Putamen (tissue), 1 donor: Measurements from ENCODE around the gene SLC49A3.

Experiments used
- DNase-seq: peaks from one replicate; pipeline ENCODE4 v3.0.0-alpha.2; 2016; ENCODE audit warnings: low spot score

SLC49A3 gene

DNA sequence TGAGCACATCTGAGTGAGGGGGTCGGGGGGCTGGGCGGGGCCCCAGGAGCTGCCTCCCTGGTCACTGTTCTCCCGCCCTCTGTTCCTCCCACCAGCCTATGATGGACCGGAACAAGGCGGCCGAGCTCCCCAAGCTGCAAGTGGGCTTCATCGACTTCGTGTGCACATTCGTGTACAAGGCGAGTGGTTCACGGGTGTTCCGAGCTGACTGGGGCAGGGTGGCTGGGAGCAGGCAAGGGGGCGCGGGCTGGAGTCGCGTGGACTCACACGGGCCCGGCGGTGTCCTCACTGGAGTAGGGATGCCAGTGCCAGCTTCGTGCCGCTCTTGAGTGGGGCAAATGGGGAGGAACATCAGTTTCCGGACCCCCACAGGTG lies 22.5 kb downstream of the SLC49A3 start:
- no peak for DNase-seq

DNA sequence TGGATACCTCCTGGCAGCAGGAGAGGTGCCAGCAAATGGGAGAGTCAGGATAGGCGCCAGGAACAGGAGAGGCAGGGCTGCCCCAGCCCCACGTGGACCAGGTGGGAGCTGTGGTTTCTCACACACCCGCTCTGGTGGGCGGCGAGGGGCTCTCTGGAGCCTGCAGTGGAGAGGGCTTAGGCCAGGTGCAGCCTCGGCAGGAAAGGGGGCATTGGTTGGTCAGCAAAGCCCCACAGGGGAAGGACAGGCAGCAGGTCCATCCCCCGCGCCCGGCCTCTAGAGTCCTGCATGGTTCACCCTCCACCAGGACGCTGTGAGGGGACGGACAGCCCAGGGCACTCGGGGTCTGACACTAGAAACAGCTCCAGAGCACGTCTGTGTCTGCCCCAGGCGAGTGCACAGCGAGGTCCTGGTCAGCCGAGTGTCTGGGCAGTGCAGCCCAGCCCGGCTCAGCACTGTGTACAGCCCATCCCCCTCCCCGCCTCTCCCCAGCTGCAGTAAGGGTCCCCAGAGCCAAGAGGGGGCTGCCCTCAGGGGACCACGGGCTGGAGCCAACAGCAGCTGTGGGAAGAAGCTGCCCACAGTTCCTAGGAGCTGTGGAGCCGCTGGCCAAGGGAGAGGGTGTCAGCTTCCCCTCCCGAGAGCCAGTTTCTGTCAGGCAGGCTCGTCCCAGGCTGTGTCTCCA lies 23.1 kb downstream of the SLC49A3 start:
- DNase-seq, result peak; percentile 57

DNA sequence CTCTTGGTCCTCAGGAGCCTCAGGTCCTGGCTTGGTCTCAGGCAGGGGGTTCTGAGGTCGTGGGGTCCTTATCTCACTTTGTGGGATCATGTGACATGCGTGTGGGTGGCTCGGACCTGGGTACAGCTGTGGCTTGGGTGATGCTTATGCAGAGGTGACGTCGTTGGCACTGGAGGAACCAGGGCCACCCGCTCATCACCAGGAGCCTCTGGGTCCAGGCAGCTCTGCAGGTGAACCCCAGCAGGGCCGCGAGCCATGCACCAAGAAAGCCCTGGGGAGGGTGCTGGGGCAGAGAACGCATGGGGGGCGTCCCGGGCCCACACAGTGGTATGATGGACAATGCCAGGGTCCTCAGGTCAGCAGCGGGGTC lies 23.6 kb downstream of the SLC49A3 start:
- DNase-seq, result no peak

DNA sequence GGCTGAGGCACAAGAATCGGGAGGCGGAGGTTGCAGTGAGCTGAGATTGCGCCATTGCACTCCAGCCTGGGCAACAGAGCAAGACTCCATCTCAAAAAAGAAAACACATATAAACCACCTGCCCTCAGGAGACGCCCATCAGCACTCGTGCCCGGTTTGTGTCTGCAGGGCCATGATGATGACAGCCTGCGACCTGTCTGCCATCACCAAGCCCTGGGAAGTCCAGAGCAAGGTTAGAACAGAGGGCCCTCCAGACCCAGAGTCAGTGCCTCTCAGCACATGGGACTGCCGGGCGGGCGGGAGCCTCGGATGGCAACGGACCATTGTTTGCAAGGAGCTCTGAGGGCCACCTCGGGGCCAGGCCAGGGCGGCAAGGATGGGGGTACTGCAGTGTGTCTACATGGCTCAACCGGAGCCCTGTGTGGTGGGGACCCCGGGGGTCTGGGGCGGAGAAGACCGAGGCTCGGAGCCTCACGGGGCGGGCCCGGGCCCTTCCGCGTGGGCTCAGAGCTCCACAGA lies 24.2 kb downstream of the SLC49A3 start:
- no peak for DNase-seq

DNA sequence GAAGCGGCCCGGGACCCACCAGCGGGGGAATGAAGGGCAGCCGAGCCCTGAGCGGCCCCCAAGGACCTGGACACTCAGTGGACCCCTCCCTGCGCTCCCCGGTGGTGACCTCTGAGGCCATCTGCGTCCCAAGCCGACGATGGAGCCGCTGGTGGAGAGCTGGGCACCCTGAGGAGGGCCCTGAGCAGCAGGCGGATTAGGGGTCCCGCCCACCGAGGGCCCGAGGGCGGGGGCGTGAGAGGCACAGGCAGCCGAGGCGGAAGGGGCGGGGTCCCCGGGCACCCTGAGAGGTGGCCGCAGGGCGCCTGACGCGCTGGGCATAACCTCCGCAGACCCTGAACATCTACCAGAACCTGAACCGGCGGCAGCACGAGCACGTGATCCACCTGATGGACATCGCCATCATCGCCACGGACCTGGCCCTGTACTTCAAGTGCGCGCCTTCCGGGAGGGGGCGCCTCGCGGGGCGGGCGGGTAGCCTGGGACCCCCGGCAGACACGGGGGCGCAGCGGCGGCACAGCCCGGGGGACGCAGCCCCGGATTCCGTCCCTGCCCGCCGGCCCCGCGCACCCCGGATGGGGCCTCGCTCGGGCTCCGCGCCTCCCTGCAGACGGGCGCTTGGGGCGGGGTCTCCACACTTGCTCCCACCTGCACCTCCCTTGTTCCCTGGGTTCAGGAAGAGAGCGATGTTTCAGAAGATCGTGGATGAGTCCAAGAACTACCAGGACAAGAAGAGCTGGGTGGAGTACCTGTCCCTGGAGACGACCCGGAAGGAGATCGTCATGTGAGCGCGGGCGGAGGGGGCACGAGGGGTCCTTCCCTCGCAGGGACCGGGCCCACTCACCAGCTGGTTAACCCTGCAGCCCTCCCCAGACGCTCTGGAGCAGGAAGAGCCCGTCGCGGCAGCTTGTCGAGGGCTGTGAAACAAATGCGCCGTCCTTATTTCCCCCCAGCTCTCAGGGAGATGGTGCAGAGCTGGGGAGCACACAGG lies 25.2 kb downstream of the SLC49A3 start:
- no peak for DNase-seq

DNA sequence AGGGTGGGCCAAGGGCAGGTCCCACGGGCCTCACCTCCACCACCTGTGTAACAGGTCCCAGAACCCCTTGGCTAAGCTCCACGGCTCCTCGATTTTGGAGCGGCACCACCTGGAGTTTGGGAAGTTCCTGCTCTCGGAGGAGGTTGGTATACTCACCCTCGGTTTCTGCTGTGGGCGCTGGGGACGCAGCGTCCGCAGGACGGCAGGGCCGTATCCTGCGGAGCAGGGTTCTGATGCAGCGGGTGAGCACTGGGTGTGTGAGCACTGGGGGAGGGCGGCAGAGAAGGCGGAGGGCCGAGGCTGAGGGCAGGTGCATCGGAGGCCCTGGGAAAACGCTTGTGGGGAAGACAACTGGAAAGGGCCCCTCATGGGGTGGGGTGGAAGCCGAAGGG lies 25.9 kb downstream of the SLC49A3 start:
- no peak for DNase-seq

DNA sequence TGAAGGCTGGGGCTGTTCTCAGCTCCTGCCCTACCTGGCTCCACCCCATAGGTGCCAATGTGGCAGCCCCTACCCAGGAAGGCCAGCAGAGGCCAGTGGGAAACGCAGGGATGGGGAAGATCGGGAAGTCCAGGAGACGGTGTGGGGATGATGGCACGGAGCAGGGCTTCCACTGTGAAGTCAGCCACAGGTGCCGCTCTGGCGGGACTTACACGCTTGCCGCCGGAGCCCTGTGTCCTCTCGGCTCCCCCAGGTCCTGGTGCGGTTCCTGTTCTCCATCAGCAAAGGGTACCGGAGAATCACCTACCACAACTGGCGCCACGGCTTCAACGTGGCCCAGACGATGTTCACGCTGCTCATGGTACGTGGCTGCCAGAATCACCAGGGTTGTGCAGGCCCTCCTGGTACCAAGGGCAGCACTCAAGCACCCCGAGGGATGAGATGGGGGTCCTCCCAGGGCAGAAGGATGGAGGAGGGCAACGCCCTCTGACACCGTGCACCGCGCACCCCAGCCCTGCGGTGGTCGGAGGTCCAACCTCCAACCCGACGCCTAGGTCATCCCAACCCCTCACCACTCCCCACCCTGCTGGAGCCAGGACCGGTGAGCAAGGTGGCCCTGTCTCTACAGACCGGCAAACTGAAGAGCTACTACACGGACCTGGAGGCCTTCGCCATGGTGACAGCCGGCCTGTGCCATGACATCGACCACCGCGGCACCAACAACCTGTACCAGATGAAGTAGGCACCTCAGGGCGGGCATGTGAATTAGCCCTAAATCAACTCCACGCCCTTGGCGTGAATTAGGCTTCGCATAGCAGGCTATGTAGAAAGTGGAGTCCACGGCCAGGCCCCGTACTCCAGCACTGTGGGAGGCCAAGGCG lies 26.8 kb downstream of the SLC49A3 start:
- DNase-seq, result no peak

DNA sequence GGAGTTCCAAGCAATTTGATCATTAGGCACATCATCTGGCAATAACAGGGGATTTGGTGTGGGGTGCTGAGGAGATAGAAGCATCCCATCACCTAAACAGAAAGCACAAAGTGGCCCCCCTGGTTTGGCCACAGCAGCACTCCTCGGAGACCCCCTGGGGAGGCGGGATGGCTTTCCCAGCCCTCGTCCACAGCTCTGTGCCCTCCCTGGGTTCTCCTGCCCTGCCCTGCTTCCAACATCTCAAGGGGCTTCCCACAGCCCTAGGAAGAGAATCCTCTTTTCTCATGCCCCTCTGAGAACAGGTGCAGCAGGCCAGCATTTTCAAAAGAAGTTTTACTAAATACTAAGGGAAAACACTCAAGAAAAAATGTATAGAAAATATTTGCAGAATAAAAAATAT lies 27.7 kb downstream of the SLC49A3 start:
- DNase-seq, result no peak

DNA sequence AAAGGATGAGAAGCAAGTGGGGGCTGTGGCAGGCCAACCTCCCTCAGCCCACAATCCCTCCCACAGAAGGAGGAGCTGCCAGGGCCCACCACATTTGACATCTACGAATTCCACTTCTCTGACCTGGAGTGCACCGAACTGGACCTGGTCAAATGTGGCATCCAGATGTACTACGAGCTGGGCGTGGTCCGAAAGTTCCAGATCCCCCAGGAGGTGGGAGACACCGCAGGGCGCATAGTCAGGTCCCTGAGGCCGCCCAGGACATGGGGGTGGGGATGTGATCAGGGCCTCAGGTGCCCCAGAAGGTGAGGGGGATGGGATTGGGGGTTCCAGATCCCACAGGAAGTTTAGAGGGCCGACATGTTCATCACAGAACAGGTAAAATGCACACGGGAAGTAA lies 28.6 kb downstream of the SLC49A3 start:
- no peak for DNase-seq

DNA sequence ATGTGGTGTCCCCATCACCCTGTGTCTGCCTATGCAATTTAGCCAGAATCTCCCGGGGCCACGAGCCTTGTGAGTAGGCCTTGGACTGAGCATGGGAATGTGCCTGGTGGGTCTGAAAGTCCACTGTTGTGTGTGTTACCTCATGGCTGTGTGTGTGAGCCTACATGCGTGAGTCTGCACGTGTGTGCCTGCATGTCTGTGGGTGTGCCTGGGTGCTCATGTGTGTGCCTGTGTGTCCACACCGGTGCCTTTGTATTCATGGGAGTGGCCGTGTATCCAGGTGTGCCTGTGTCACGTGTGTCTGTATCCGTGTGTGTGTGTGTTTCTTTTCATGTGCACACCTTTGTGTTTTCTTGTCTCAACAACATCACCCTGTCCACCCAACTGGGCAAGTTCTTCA lies 29.1 kb downstream of the SLC49A3 start:
- DNase-seq, result no peak

DNA sequence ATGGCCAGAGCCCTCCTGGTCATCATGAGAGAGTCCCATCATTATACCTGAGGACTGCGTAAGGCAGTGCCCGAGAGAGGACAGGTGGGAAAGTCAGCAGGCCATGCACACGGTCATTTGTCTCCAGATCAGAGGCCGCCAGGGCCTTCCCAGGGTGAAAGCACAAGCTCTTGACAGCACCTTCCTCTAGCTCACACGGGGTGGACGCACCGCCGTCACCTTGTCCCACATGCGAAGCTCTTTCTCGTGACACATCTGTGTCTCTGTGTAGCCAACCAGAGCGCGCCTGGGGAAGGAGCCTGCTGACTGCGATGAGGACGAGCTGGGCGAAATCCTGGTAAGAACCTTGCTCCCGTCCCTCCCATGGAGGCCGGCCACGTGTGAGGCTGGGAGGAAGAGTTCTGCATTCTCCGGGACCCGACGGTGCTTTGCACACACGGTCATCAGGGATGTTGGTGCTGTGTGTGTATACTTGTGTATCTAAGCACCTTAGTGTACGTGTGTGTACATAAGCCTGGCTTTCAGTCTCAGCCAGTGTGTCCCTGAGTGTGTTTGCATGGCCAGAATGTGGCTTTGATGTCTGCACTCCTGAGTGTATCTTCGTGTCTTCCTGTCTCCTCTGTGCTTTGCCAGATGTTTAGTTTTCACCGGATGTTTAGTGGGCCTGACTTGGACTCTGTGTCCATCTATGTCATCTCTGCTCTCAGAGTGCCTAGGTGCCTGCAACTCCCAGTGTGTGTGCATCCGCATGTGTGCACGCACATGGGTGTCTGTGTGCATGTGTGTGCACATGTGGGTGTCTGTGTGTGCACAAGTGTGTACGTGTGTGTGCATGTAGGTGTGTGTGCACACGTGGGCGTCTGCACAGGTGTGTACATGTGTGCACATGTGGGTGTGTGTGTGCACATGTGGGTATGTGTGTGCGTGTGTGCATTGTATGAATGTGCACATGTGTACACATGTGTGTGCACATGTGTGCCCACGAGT lies 30.0 kb downstream of the SLC49A3 start:
- no peak for DNase-seq

DNA sequence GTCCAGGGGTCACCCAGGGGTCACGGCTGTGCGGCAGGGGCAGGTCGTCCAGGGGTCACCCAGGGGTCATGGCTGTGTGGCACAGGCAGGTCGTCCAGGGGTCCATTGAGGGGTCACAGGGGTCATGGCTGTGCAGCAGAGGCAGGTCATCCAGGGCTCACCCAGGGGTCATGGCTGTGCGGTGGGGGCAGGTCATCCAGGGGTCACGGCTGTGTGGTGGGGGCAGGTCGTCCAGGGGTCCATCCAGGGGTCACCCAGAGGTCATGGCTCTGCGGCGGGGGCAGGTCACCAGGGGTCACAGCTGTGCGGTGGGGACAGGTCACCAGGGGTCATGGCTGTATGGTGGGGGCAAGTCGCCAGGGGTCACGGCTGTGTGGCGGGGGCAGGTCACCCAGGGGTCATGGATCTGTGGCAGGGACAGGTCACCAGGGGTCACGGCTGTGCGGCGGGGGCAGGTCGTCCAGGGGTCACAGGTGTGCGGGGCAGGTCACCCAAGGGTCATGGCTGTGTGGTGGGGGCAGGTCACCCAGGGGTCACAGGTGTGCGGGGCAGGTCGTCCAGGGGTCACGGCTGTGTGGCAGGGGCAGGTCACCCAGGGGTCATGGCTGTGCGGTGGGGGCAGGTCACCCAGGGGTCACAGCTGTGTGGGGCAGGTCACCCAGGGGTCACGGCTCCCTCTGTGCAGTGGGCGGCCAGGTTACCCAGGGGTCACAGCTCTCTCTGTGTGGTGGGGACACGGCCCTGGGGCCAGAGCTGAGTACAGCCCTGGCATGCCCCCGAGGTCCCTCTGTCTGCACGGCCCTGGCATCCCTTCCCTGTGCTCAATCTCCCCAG lies 30.9 kb downstream of the SLC49A3 start:
- no peak for DNase-seq

DNA sequence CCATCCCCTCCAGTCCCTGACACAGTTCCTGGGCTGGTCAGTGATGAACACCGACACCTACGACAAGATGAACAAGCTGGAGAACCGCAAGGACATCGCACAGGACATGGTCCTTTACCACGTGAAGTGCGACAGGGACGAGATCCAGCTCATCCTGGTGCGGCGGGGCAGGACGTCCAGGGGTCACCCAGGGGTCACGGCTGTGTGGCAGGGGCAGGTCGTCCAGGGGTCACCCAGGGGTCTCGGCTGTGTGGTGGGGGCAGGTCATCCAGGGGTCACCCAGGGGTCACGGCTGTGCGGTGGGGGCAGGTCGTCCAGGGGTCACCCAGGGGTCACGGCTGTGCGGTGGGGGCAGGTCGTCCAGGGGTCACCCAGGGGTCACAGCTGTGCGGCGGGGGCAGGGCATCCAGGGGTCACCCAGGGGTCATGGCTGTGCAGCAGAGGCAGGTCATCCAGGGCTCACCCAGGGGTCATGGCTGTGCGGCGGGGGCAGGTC lies 31.6 kb downstream of the SLC49A3 start:
- DNase-seq, result no peak

DNA sequence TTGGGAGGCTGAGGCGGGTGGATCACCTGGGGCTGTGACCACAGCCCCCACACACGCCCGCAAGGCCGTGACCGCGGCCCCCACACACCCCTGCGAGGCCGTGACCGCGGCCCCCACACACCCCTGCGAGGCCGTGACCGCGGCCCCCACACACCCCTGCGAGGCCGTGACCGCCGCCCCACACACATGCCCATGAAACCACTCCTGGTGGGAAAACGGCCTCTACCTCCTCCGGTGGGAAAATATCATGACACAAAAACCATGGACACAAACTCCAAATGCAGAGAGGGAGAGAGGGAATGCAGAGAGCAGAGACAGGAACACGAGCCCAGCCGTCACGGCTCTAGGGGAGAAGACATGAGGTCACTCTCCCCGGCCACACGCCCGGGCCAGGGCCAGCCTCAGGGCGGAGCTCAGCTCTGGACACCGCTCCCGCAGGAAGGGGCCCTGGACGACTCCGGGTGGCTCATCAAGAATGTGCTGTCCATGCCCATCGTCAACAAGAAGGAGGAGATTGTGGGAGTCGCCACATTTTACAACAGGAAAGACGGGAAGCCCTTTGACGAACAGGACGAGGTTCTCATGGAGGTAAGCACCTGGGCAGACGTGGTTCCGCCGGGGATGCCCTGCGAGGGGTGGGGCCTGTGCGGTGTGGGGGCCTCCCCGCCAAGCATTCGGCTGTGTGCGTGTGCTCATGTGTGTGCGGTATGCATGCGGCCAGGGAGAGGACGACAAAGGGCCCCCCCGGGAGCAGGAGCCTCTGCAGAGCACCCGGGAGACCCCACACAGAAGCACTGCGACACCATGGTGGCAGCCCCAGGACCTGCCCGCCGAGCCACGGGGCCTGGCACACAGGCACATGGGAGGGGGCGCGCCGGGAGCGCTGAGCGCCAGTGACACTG lies 32.3 kb downstream of the SLC49A3 start:
- no peak for DNase-seq

DNA sequence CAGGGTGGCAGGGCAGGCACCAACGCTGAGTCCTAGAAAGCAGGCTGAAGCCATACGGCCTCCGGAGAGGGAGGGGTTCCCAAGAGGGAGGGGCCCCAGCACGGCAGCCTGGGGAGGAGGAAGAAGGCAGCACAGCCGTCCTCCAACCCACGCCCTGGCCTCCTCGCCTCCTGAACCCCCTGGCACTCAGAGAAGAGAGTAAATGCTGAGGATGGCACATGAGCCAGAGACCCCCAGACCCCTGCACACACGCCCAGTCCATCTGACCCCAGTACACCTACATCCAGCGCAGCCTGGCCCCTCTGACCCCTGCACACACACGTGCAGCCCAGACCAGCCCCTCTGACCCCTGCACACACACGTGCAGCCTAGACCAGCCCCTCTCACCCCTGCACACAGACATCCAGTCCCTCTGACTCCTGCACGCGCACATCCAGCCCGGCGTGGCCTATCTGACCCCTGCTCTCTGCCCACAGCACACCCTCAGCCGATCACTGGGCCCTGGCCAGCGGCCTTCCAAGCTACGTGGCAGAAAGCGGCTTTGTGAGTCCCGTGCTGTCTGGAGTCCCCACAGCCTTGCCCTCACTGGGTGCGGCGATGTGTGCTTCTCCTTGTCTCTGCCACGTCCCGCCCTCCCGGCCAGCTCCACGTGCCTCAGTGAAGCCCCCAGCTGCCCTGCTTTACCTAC lies 33.3 kb downstream of the SLC49A3 start:
- no peak for DNase-seq

DNA sequence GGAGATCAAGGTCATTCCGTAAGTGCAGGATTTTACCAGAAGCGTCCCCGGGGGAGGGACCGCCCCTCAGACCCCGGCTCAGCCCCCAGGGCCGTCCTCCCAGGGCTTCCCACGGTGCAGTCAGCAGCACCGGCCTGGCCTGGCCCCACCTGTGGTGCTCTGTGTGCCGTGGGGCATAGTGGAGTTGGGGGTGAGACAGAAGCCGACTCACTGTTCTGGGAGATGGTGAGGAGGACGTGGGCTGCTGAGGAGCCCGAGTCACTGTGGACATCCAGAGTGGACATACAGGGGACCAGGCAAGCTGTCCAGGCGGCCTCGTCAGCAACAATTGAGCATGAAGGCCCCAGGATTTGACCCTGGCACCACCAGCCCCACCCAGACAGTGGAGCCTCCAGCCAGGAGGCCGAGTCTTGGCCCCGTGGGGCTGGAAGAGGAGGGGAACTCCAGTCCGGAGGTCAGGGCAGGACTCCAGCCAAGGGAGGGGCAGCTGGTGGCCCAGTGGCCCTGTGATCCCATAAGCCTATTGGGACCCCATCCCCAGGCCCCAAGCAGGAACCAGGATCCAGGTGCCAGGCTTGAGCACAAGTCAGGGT lies 34.0 kb downstream of the SLC49A3 start:
- peak; percentile 78 for DNase-seq

DNA sequence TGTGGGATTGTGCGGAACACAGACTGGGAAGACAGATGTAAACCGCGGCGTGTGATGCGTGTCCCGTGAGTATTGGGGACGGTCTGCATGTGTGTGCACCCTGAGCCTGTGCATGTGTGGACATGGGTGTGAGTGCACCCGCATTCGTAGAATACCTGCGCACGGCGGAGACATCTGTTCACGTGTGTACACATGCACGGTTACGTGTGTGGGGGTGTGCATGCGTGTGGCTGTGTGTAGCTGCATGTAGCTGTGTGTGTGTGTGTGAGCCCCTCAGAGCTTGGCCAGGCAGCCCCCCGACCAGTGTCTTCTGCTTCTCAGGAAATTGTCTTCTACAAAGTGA lies 34.5 kb downstream of the SLC49A3 start:
- no peak for DNase-seq
